T-helper 22 cell (primary cell): ENCODE data around the gene CISD2.
"Not testable (repeated sequence)": the region's sequence is repeated elsewhere in the genome, so short reads cannot be mapped to it uniquely, and the experiment has no call there.

Experiments
- DNase-seq: peaks from one replicate; pipeline ENCODE4 v3.0.0-alpha.2; 2020; ENCODE audit warnings: low read depth

The CISD2 gene

DNA sequence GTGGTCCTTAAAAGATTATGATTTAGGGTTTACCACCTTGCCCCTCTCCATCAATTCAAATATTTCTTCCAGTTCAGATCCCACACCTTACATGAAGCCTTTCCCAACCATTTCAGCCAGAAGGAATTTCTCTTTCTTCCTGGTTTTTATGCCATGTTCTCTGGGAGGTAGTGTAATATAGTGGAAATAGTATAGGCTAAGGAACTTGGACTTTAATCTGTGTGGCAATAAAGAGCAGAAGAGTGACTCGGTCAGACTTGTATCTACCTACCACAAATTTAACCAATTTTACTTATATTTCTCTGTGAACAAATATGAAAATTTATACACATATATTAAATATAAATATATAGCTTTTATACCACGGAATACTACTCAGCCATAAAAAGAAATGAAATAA is 18.4 kb upstream of the CISD2 start:
- no peak for DNase-seq

DNA sequence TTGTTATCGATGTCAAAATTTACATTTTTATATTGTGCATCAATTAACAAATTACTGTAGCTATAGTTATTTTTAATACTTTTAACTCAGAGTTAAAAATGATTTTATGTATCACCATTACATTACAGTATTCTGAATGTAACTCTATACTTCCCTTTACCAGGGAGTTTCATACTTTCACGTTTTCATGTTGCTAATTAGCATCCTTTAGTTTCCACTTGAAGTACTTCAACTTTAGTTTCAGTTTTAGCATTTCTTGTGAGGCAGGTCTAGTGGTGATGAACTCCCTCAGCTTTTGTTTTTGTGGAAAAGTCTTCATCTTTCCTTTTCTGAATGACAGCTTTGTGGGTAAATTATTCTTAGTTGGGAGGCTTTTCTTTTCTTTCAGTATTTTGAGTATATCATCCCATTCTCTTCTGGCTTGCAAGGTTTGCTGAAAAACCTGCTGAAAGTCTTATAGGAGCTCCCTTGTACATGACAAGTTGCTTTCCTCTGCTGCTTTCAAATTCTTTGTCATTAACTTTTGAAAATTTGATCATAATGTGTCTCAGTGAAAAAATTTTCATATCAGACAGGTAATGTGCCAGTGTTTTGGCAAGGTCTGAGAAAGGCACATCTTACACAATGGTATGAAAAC is 9.8 kb upstream of the CISD2 start:
- DNase-seq: no peak

DNA sequence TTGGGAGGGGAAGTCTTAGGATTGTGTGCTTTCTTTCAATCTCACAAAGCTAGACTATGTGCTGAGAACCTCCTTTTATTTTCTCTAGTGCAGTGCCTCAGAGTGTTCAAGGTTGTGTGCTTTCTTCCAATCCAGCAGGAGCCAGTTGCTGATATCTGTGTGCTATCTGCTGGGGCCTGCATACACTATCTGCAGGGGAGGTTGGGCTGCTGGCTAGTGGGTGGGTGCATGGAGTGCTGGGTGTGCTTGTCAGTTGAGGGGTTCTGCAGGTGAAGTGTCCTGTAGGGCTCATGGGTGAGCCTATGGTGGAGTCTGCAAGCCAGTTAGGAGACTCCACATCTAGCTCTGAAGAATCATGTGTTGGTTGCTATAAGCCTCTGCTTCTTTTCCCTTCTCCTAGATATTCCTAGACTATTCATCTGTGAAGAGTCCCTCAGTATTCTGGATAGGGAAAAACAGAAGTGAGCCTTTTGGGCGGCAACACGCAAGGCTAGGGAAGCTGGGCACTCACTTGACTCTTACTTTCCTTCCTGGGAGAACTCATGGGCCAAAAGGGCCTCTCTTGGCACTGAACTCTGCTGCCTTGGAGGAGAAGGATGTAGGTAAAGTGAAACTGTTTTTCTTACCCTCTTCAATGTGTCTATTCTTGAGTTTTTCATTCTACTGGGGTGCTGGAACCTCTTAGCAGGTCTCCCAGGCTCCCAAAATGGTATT is 8.0 kb upstream of the CISD2 start:
- DNase-seq: no peak

DNA sequence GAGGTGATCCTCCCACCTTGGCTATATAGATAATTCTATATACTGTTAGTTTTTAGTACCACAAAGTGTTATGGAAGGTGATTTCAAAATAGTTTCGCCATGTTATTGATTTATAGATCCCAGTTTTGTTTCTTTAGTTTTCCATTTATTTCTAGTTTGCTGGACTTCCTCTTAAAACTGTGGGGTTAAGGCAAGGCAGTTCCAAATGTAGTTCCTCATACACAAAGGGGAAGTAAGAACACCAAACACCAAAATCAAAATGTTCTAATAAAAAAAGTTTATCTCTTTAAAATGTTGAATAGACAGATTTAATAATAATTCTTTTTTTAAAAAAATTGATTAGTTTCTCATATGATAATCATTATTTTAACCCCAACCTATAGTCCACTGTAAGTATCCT is 6.8 kb upstream of the CISD2 start:
- DNase-seq: no peak

DNA sequence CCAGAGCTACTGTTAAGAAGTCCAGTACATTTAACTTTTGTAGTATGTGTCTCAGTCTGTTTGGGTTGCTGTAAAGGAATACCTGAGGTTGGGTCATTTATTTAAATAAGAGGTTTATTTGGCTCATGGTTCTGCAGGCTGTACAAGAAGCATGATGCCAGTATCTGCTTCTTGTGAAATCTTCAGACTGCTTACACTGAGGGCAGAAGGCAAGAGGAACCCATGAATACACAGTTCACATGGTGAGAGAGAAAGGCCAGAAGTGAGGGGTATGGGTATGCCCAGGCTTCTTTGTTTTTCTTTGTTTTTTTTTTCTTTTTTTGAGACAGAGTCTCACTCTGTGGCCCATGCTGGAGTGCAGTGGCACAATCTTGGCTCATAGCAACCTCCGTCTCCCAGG is 6.0 kb upstream of the CISD2 start:
- DNase-seq: no peak

DNA sequence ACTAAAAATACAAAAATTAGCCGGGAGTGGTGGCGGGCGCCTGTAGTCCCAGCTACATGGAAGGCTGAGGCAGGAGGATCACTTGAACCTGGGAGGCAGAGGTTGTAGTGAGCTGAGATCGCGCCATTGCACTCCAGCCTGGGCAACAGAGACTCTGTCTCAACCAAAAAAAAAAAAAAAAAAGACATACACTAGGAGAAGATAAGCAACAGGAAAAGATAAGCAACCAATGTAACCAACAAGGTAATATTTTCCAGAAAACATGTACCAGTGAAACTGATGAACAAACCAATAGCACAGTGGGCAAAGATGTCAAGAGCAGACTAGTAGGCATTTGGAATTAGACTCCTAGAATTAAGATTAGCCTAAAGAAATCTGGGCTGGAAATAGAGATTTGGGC is 3.5 kb upstream of the CISD2 start:
- not testable (repeated sequence) for DNase-seq

DNA sequence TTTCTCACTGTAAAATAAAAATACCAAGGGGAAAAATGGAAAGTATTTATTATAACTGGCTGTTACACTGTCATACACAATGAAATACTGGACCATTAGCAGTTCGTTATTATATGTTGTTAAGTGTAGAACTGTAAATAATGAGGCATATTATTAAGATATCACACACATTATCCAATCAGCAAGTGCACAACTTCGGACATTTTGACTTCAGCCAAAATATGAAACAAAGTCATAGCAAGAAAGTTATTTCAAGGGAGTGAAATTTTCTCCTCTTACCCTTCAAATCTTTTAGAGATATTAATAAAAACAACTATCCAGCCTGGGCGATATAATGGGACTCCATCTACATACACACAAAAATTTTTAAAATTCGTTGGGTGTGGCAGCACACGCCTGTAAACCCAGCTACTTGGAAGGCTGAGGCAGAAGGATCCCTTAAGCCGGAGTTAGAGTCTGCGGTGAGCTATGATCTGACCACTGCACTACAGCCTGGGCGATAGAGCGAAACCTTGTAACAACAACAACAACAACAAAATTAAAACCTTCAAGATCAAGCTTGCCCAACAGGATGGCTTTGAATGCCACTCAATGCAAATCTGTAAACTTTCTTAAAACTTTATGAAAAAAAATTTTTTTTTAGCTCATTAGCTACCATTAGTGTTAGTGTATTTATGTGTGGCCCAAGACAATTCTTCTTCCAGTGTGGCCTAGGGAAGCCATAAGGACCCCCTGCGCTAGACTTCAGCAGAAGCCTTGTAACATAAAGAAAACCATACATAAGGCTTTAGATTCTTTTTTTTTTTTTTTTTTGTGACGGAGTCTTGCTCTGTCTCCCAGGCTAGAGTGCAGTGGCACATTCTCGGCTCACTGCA is 1.3 kb upstream of the CISD2 start:
- no peak for DNase-seq

DNA sequence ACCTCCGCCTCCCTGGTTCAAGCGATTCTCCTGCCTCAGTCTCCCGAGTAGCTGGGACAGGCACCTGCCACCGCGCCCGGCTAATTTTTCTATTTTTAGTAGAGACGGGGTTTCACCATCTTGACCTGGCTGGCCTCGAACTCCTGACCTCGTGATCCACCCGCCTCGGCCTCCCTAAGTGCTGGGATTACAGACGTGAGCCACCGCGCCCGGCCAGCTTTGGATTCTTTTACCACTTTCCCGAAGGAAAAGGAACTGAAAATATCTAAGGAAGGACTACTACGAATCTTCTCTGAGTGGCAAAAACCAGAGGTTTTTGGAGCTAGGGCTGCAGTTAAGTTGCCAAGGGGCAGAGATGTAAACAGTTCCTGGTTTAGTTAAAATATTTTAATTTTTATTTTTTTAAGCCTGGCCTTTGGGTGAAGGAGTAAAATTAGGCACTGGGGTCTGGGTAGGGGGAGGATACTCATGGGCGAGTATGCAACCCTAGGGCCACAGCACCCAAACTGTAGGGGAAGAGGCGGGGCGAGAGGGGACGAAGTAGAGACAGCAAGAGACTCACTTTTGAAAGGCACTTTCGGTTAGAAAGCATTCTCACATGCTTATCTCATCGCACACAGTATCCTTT is 525 bp upstream of the CISD2 start:
- no peak for DNase-seq

DNA sequence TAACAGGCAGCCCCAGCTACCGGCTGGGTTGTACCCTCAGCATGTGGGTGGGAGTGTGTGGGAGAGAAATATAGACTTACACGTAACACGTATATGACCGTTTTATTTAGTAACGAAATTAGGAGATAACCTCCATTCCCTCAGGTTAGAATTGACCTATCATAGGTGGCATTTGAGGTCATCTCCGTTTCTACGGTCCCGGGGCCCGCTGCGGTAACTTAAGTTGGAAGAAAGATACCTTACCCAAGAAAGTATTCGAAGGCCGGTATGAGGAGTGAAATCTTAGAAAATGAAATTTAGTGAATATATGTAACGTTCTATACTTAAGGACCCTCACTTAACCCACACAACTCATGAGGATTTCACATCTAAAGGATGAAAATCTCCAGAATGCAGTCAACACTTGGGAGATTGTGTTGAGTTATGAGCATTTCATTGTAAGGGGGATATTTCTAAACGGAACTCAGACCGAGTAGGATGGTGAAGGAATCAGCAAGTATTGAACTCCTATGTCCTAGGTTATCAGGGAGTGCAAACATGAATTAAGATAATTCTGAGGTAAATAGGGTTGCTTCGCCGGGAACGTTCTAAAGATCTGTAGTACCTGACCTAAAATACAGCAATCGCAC is 891 bp downstream of the CISD2 start:
- no peak for DNase-seq

DNA sequence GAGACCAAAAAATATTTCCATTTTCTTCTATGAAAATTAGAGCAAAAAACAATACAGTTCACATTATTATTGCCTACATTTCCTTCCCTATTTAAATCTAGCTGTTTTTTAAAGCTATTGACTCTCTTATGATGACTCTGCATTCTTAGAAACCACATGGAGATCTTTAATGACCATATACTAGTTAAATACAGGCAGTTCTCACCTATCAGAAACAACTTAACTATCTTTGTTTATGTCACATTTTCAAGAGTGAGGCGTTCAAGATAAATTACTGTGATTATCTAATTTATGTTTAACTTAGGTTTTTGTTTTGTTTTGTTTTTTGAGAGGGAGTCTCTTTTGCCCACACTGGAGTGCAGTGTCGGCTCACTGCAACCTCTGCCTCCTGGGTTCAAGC is 3.0 kb downstream of the CISD2 start:
- no peak for DNase-seq

DNA sequence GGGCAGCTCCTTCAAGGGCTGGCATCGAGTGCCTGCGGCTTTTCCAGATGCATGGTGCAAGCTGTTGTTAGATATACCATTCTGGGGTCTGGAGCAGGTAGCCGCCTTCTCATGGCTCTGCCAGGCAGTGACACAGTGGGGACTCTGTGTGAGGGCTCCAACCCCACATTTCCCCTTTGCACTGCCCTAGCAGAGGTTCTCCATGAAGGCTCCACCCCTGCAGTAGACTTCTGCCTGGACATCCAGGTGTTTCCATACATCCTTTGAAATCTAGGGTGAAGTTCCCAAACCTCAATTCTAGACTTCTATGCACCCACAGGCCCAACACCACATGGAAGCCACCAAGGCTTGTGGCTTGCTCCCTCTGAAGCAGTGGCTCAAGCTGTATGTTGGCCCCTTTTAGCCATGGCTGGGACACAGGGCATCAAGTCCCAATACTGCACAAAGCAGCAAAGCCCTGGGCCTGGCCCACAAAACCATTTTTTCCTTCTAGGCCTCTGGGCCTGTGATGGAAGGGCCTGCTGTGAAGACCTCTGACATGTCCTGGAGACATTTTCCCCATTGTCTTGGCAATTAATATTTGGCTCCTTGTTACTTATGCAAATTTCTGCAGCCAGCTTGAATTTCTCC is 8.8 kb downstream of the CISD2 start:
- not testable (repeated sequence) for DNase-seq

DNA sequence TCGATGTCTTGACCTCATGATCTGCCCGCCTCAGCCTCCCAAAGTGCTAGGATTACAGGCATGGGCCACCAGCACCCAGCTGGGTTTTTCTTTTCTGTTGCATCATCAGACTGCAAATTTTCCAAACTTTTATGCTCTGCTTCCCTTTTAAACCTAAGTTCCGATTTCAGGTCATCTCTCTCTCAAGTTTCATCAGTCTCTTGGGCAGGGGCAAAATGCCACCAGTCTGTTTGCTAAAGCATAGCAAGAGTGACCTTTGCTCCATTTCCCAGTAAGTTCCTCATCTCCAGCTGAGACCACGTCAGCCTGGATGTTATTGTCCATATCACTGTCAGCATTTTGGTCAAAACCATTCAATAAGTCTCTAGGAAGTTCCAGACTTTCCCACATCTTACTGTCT is 9.6 kb downstream of the CISD2 start:
- not testable (repeated sequence) for DNase-seq

DNA sequence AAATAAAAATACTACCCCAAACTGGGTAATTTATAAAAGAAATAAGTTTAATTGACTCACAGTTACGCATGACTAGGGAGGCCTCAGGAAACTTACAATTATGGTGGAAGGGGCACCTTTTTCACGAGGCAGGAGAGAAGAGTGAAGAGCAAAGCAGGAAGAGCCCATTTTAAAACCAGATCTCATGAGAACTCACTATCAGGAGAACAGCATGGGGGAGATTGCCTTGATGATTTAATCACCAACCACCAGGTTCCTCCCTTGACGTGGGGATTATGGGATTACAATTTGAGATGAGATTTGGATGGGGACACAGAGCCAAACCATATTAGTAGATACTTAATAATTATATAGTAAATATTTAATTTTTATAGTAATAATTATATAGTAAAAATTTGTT is 10.1 kb downstream of the CISD2 start:
- no peak for DNase-seq

DNA sequence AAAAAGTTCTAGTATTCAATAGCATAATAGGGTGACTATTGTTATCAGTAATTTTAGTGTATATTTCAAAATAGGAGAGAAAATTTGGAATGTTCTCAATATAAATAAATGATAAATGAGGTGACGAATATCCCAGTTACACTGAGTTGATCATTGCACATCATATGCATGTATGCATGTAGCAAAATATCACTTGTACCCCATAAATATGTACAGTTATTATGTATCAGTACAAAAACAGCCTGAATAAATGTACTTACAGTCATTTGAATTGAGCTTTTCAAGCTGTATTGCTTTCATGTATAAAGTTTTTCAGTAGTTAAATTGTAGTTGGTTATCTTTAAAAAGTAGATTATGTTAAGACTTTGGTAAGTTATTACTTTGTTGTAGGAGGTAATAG is 12.6 kb downstream of the CISD2 start:
- no peak for DNase-seq

DNA sequence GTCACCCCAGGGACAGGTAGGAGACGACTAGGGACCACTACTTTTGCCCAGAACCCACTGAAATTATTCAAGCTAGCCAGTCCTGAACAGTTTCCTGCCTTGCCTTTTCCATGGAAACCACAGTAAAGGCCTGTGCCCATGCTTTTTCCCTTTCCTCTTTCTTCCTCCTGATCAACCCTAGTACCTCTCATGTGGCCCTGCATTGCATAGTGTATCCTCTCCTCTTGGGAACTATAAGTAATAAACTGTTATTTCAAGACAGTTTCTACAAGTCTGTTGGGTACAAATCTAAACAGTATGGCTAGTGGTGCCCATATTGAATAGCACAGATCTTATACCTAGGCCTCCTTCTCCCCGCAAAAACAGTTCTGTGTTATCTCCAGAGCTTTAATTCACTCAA is 14.5 kb downstream of the CISD2 start:
- no peak for DNase-seq

DNA sequence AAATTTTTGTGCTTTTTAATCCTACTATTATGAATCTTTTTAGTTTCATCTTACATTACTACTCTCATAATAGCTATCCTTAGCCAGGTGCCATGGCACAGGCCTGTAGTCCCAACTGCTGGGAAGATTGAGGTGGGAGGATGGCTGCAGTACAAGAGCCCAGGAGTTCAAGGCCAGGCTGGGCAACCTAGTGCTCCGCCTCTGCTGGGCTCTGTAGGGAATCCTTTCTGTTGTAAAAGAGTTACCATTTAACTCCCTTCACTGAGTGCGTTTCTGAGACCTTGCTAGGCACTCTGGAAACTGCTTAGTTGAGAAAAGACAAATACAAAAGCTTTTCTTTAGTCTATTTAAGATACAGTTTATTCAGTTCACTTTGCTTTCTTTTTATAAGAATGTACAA is 19.8 kb downstream of the CISD2 start:
- not testable (repeated sequence) for DNase-seq

DNA sequence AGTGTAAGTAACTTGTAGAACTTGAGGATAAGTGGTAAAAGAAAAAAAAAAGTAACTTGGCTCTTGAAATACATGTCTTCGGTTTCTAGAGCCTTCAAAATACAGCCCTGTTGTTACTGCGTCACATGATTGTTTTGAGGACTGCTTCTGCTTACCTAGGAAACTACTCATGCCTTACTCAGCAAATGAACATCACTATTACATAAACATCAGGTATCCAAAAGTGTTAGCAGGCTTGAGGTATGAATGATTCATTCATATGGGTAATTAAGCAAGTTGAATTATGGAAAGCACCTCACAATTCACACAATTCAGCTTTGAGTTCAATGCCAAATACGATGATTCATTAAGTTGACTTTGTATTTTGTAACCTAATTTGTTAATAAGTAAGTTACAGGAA is 21.1 kb downstream of the CISD2 start:
- DNase-seq: not testable (repeated sequence)

DNA sequence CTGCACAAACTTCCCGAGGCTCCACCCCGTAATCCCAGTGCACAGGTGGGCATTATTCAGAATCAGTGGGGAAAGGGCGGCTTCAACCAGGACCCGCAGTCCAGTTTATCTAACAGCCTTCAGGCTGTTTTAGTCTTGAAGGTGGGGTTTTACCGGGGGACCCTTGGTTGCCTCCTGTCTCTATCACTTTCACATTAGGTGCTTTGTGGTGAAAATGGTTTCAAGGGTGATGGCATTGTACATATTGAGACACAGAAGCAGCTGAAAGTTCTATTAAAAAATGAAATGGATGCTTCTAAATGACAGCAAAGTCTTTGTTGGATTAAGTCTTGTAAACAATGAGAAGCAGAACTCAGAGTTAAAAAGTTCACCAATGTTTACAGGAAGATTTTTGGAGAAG is 27.8 kb downstream of the CISD2 start:
- DNase-seq: not testable (repeated sequence)

DNA sequence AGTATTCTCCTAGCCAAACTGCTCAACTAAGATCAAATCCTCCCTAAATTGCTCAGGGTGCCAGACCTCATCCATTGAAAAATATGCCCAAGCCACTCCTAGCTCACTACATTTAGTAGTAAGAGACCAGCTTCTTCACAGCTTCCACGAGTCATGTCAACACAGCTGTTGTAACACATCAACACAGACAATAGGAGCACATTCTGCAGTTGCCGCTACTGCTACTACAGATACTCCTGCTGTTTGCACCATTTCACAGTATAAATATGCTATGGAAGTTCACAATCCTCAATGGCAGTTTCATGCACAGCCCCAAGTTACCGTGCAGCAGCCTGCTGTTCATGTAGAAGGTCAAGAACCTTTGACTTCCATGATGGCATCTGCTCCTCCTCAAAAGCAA is 28.8 kb downstream of the CISD2 start:
- not testable (repeated sequence) for DNase-seq

DNA sequence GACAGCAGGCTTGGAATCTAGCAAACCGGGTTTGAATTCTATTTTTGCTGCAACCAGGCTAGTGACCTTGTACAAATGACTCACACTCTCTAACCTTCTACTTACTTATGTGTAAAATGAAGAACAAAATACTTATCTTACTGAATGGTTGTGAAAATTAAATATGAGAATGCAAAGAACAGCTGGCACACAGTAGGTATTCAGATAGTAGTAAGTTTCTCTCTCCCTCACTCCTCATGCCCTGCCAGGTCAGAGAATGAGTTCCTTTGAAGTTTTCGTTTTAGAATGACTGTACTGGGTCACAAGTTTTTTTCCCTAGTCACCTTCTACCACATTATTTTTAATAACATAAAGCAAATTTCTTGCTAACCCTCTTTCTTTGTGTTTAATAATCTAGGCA is 33.0 kb downstream of the CISD2 start:
- no peak for DNase-seq

DNA sequence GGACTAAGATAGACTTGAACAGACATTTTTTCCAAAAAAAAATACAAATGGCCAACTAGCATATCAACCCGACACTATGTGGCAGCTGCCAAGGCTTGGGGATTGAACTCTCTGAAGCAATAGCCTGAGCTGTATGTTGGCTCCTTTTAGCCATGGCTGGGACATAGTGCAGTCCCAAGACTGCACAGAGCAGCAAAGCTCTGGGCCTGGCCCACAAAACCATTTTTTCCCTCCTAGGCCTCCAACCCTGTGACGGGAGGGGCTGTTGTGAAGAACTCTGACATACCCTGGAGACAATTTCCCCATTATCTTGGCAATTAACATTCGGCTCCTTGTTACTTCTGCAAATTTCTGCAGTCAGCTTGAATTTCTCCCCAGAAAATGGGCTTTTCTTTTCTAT is 50.1 kb downstream of the CISD2 start:
- no peak for DNase-seq

DNA sequence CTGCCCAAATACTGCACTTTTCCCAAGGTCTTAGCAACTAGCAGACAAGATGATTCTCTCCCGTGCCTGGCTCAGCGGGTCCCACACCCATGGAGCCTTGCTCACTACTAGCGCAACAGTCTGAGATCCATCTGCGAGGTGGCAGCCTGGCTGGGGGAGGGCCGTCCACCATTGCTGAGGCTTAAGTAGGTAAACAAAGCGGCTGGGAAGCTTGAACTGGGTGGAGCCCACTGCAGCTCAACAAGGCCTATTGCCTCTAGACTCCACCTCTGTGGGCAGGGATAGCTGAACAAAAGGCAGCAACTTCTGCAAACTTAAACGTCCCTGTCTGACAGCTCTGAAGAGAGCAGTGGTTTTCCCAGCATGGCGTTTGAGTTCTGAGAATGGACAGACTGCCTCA is 50.9 kb downstream of the CISD2 start:
- DNase-seq: not testable (repeated sequence)
